Tibial nerve (tissue), 4 donors: ENCODE measurements around the gene SBNO2. TPM values are rescaled to one million over a fixed set of nuclear protein-coding genes. Genes with fewer than 3 reads are reported as not detected.
A peak's percentile ranks its signal among the peaks of the same experiment; 100 is the strongest.

Experiments used
- DNase-seq, 2 donors: peaks; one replicate each; pipeline ENCODE4 v3.0.0-alpha.2; 2019; ENCODE audit warnings: low spot score in 2 of 2
- H3K27ac ChIP-seq, 4 donors: fragments of 200-600 bp; sonication (generic) in 3 of 4; one replicate each; pipeline ENCODE4 v1.5.1; 2017 to 2019; ENCODE audit warnings: mild to moderate bottlenecking in 1 of 4
- H3K27me3 ChIP-seq, 2 donors: fragments of 200-600 bp; sonication (generic) in 1 of 2; one replicate each; pipeline versions ENCODE4 v1.5.1 to v1.6.0; 2017 to 2019
- H3K36me3 ChIP-seq, 3 donors: fragments of 200-600 bp; sonication (generic); one replicate each; pipeline ENCODE4 v1.5.1; 2018 to 2019
- H3K4me1 ChIP-seq, 4 donors: fragments of 200-600 bp; sonication (generic) in 3 of 4; one replicate each; pipeline ENCODE4 v1.5.1; 2017 to 2019
- H3K4me3 ChIP-seq, 4 donors: fragments of 200-600 bp; sonication (generic) in 3 of 4; one replicate each; pipeline ENCODE4 v1.5.1; 2017 to 2019; ENCODE audit warnings: mild to moderate bottlenecking in 1 of 4, moderate library complexity in 1 of 4
- H3K9me3 ChIP-seq, 4 donors: fragments of 200-600 bp; sonication (generic) in 3 of 4; one replicate each; pipeline ENCODE4 v1.5.1; 2017 to 2019
- EP300 ChIP-seq, 2 donors: sonication (generic); formaldehyde crosslinking; IDR thresholded peaks; one replicate each; pipeline ENCODE4 v1.6.1; 2017; ENCODE audit warnings: antibody characterized with exemption in 2 of 2, mild to moderate bottlenecking in 1 of 2
- POLR2A ChIP-seq, 2 donors: fragments of 450-650 bp; IDR thresholded peaks; one replicate each; pipeline ENCODE4 v1.6.1; 2017; ENCODE audit warnings: antibody characterized with exemption in 2 of 2, mild to moderate bottlenecking in 2 of 2, moderate library complexity in 2 of 2
- WGBS, 2 donors: methylation state at CpG; one replicate each; pipeline ENCODE4 v1.1.5; 2018; 5-methylcytosine and 5-hydroxymethylcytosine counted together
- total RNA-seq, 4 donors: library from RNA; depleted of rRNA; stranded (reverse); fragments of >200 nt; gene quantifications; one replicate each; pipeline ENCODE4 v1.1.0, GENCODE V29; 2016
- TF ChIP-seq, protein P1 (sequence below), 5 experiments: fragments of 200-600 bp in 3 of 5; fragments of 450-650 bp in 2 of 5; sonication (generic) in 3 of 5; IDR thresholded peaks; one replicate each; pipeline ENCODE4 v1.5.1; 2016 to 2019; ENCODE audit warnings: antibody characterized with exemption in 5 of 5, mild to moderate bottlenecking in 3 of 5, moderate library complexity in 2 of 5

Gene SBNO2
- total RNA-seq, 4 donors from 2014 or later = 26.6 to 105 (median 39.3) TPM

- Histone ChIP-seq H3K27me3 (no peaks in the 10 kb centered on the region), H3K27ac (peak overlapping the region; percentile 25 to 93 (median 83)), H3K4me1 (peaks cover 0 to 56% (median 16%) of the 10 kb centered on the region in 4 donors), H3K4me3 (no peak overlapping the region), H3K9me3 (no peaks in the 10 kb centered on the region), H3K36me3 (peaks cover 3 to 91% (median 24%) of the 10 kb centered on the region in 3 donors)
- no peak for TF ChIP-seq EP300 (IDR thresholded peaks at IDR 0.05)
- TF ChIP-seq, protein P1, sequence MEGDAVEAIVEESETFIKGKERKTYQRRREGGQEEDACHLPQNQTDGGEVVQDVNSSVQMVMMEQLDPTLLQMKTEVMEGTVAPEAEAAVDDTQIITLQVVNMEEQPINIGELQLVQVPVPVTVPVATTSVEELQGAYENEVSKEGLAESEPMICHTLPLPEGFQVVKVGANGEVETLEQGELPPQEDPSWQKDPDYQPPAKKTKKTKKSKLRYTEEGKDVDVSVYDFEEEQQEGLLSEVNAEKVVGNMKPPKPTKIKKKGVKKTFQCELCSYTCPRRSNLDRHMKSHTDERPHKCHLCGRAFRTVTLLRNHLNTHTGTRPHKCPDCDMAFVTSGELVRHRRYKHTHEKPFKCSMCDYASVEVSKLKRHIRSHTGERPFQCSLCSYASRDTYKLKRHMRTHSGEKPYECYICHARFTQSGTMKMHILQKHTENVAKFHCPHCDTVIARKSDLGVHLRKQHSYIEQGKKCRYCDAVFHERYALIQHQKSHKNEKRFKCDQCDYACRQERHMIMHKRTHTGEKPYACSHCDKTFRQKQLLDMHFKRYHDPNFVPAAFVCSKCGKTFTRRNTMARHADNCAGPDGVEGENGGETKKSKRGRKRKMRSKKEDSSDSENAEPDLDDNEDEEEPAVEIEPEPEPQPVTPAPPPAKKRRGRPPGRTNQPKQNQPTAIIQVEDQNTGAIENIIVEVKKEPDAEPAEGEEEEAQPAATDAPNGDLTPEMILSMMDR (IDR thresholded peaks at IDR 0.05) = no peak
- TF ChIP-seq POLR2A (IDR thresholded peaks at IDR 0.05) = no peak
- 69 to 75% methylated on average over 15 to 17 of the region's 18 CpGs for WGBS, 2 donors
- no peak for DNase-seq
Measured at GRCh38 chr19:1110809-1111640, 63.0 kb downstream of the SBNO2 start.

GRCh38 chr19:1109697-1110671 is 64.1 kb downstream of the SBNO2 start:
- peaks cover 0 to 67% (median 25%) of the 10 kb centered on the region in 4 donors for H3K4me1 ChIP-seq
- H3K36me3 ChIP-seq = peaks cover 3 to 84% (median 24%) of the 10 kb centered on the region in 3 donors
- H3K9me3 ChIP-seq = no peaks in the 10 kb centered on the region
- no peaks in the 10 kb centered on the region for H3K27me3 ChIP-seq
- WGBS, 2 donors = 88 to 90% methylated on average over 27 to 37 of the region's 54 CpGs
- no peak for DNase-seq
- no peak overlapping the region for H3K27ac ChIP-seq
- no peak overlapping the region for H3K4me3 ChIP-seq
- TF ChIP-seq, protein P1 (IDR thresholded peaks at IDR 0.05) = no peak
- no peak for TF ChIP-seq EP300 (IDR thresholded peaks at IDR 0.05)
- TF ChIP-seq POLR2A (IDR thresholded peaks at IDR 0.05) = no peak

- DNase-seq = no peak
Measured at GRCh38 chr19:1109032-1109551, 65.0 kb downstream of the SBNO2 start.

GRCh38 chr19:1108291-1109031 is 65.6 kb downstream of the SBNO2 start:
- Histone ChIP-seq H3K4me1 (peaks cover 0 to 59% (median 24%) of the 10 kb centered on the region in 4 donors), H3K27me3 (no peaks in the 10 kb centered on the region), H3K4me3 (no peak overlapping the region), H3K27ac (no peak overlapping the region), H3K36me3 (peaks cover 3 to 71% (median 24%) of the 10 kb centered on the region in 3 donors), H3K9me3 (no peaks in the 10 kb centered on the region)
- no peak for DNase-seq
- 93 to 94% methylated on average over 34 to 74 of the region's 89 CpGs for WGBS, 2 donors
- TF ChIP-seq POLR2A (IDR thresholded peaks at IDR 0.05) (no peak), EP300 (IDR thresholded peaks at IDR 0.05) (no peak)
- TF ChIP-seq, protein P1 (IDR thresholded peaks at IDR 0.05) = no peak

More at GRCh38 chr19:1109032-1109551, 65.0 kb downstream of the SBNO2 start:
- Histone ChIP-seq H3K27me3 (no peaks in the 10 kb centered on the region), H3K9me3 (no peaks in the 10 kb centered on the region), H3K27ac (peak overlapping the region in 1 of 4 donors; percentile 45), H3K36me3 (peaks cover 3 to 75% (median 24%) of the 10 kb centered on the region in 3 donors), H3K4me1 (peaks cover 0 to 64% (median 27%) of the 10 kb centered on the region in 4 donors), H3K4me3 (no peak overlapping the region)
- WGBS, 2 donors = 87 to 90% methylated on average over 21 to 41 of the region's 48 CpGs
- peak in 1 of 2 donors; percentile 16 for TF ChIP-seq EP300 (IDR thresholded peaks at IDR 0.05)
- TF ChIP-seq, protein P1 (IDR thresholded peaks at IDR 0.05) = no peak
